IMR-90 (cell line): ENCODE measurements around the gene CST5. TPM values are rescaled to one million over a fixed set of nuclear protein-coding genes. Genes with fewer than 3 reads are reported as not detected.

ENCODE experiments used
- ATAC-seq: fragments of 200-7000 bp; cut with Tn5 transposase; 2 replicates; pipeline ENCODE4 v1.9.1; 2020; ENCODE audit warnings: low read depth, mild to moderate bottlenecking, moderate library complexity
- BruUV-seq: library from RNA; stranded (reverse); fragments of 400-500 nt; replicated peaks from 2 replicates; lab custom pipeline; 2021; lab: Mats Ljungman, UMichigan
- CTCF ChIA-PET: fragments of 300-600 bp; formaldehyde crosslinking; extraction: SDS; loops from one replicate; lab custom pipeline; 2021; ENCODE audit warnings: antibody characterized with exemption; lab: Yijun Ruan, JAX
- POLR2A ChIA-PET: fragments of 300-600 bp; sonication (Branson Sonifier 250); formaldehyde crosslinking; loops from one replicate; lab custom pipeline; 2022; ENCODE audit warnings: antibody characterized with exemption; ENCODE audit not compliant: unreplicated experiment; lab: Charles Lee
- DNase-seq: peaks from one replicate; pipeline ENCODE4 v3.0.0; 2013
- H2AFZ ChIP-seq: replicated peaks from 2 replicates; pipeline ENCODE3; 2013; ENCODE audit warnings: low read length, mild to moderate bottlenecking; ENCODE audit not compliant: poor library complexity
- H2AK5ac ChIP-seq: 2 replicates; pipeline ENCODE4 v1.6.1; 2013; ENCODE audit warnings: low read depth, low read length, inconsistent platforms
- H2AK9ac ChIP-seq: replicated peaks from 2 replicates; pipeline ENCODE3; 2013; ENCODE audit warnings: mild to moderate bottlenecking, low read depth, low read length, moderate library complexity; ENCODE audit not compliant: poor library complexity
- H2BK120ac ChIP-seq: 2 replicates; pipeline ENCODE4 v1.6.1; 2013; ENCODE audit warnings: low read depth, low read length, inconsistent platforms
- H2BK15ac ChIP-seq: 3 replicates; pipeline ENCODE4 v1.6.1; 2013; ENCODE audit warnings: low read depth, low read length, inconsistent platforms
- H2BK20ac ChIP-seq: 2 replicates; pipeline ENCODE4 v1.6.1; 2013; ENCODE audit warnings: low read depth, mild to moderate bottlenecking, inconsistent platforms, low read length, moderate library complexity
- H2BK5ac ChIP-seq: 2 replicates; pipeline ENCODE4 v1.6.1; 2013; ENCODE audit warnings: mild to moderate bottlenecking, low read depth, low read length, inconsistent platforms; ENCODE audit not compliant: poor library complexity, severe bottlenecking
- H3K14ac ChIP-seq: replicated peaks from 2 replicates; pipeline ENCODE4 v1.6.1; 2013; ENCODE audit warnings: low read depth, low read length, inconsistent platforms
- H3K18ac ChIP-seq: 2 replicates; pipeline ENCODE4 v1.6.1; 2013; ENCODE audit warnings: low read depth, low read length, control low read depth
- H3K23ac ChIP-seq: 2 replicates; pipeline ENCODE4 v1.6.1; 2013; ENCODE audit warnings: low read depth, low read length, inconsistent platforms
- H3K27ac ChIP-seq: 2 replicates; pipeline ENCODE4 v1.5.1; 2013; ENCODE audit warnings: mild to moderate bottlenecking, control low read depth, low read length; ENCODE audit not compliant: insufficient read depth
- H3K27me3 ChIP-seq: 2 replicates; pipeline ENCODE4 v1.6.1; 2013; ENCODE audit warnings: low read length; ENCODE audit not compliant: control insufficient read depth, insufficient read depth
- H3K36me3 ChIP-seq: 2 replicates; pipeline ENCODE4 v1.6.1; 2013; ENCODE audit warnings: low read length, mixed read lengths; ENCODE audit not compliant: control insufficient read depth, insufficient read depth
- H3K4ac ChIP-seq: 2 replicates; pipeline ENCODE4 v1.6.1; 2013; ENCODE audit warnings: low read depth, low read length, inconsistent platforms
- H3K4me1 ChIP-seq: 2 replicates; pipeline ENCODE4 v1.6.1; 2013; ENCODE audit warnings: low read length, mixed read lengths; ENCODE audit not compliant: control insufficient read depth, insufficient read depth
- H3K4me2 ChIP-seq: 2 replicates; pipeline ENCODE4 v1.6.1; 2013; ENCODE audit warnings: low read depth, mild to moderate bottlenecking, control low read depth, low read length, moderate library complexity
- H3K4me3 ChIP-seq: 2 replicates; pipeline ENCODE4 v1.5.1; 2013; ENCODE audit warnings: low read depth, mild to moderate bottlenecking, control low read depth, low read length, moderate library complexity; ENCODE audit not compliant: insufficient read depth
- H3K56ac ChIP-seq: 2 replicates; pipeline ENCODE4 v1.6.1; 2013; ENCODE audit warnings: low read length, inconsistent platforms; ENCODE audit not compliant: insufficient read depth; ENCODE audit errors: extremely low read depth
- H3K79me1 ChIP-seq, 2 experiments: 2 replicates each; pipeline ENCODE4 v1.6.1; 2013; ENCODE audit warnings: low read length in 2 of 2, inconsistent platforms in 1 of 2, low read depth in 1 of 2
- H3K9ac ChIP-seq: 2 replicates; pipeline ENCODE4 v1.6.1; 2013; ENCODE audit warnings: low read depth, low read length, control low read depth
- H3K9me1 ChIP-seq: 2 replicates; pipeline ENCODE4 v1.6.1; 2013; ENCODE audit warnings: low read length, inconsistent platforms; ENCODE audit not compliant: insufficient read depth
- H3K9me3 ChIP-seq: 2 replicates; pipeline ENCODE4 v1.6.1; 2013; ENCODE audit warnings: low read length; ENCODE audit not compliant: control insufficient read depth, insufficient read depth
- H4K20me1 ChIP-seq: 2 replicates; pipeline ENCODE4 v1.6.1; 2013; ENCODE audit warnings: low read length, inconsistent platforms; ENCODE audit not compliant: insufficient read depth
- H4K5ac ChIP-seq: 2 replicates; pipeline ENCODE4 v1.6.1; 2013; ENCODE audit warnings: mild to moderate bottlenecking, low read depth, low read length, control low read depth
- H4K8ac ChIP-seq, 2 experiments: 2 replicates each; pipeline ENCODE4 v1.6.1; 2013; ENCODE audit warnings: low read depth in 2 of 2, low read length in 2 of 2, control low read depth in 1 of 2, inconsistent platforms in 1 of 2
- H4K91ac ChIP-seq: 2 replicates; pipeline ENCODE4 v1.6.1; 2013; ENCODE audit warnings: low read depth, low read length, inconsistent platforms; ENCODE audit not compliant: insufficient read depth
- CEBPB ChIP-seq: IDR thresholded peaks from 2 replicates; pipeline ENCODE4 v1.6.1; 2012; ENCODE audit warnings: low read depth, low read length, improper control_type of control experiment
- CHD1 ChIP-seq: IDR thresholded peaks from 2 replicates; pipeline ENCODE4 v1.6.1; 2012; ENCODE audit warnings: low read depth, low read length, improper control_type of control experiment
- FOS ChIP-seq: fragments of 150-350 bp; IDR thresholded peaks from 2 replicates; pipeline ENCODE4 v1.6.1; 2016; ENCODE audit warnings: low read depth, low read length
- MAFK ChIP-seq: IDR thresholded peaks from 2 replicates; pipeline ENCODE4 v1.6.1; 2012; ENCODE audit warnings: low read depth, low read length, improper control_type of control experiment
- NFE2L2 ChIP-seq: fragments of 150-350 bp; IDR thresholded peaks from 2 replicates; pipeline ENCODE4 v1.6.1; 2016; ENCODE audit warnings: low read depth, mild to moderate bottlenecking, low read length
- POLR2A ChIP-seq: IDR thresholded peaks from 2 replicates; pipeline ENCODE4 v1.6.1; 2012; ENCODE audit warnings: mild to moderate bottlenecking, low read depth, low read length
- RCOR1 ChIP-seq: IDR thresholded peaks from 2 replicates; pipeline ENCODE4 v1.6.1; 2012; ENCODE audit warnings: mild to moderate bottlenecking, low read length, improper control_type of control experiment; ENCODE audit not compliant: insufficient replicate concordance
- SMC3 ChIP-seq: fragments of 150-350 bp; IDR thresholded peaks from 2 replicates; pipeline ENCODE4 v1.6.1; 2016; ENCODE audit warnings: low read depth, mild to moderate bottlenecking, antibody characterized with exemption, low read length, moderate library complexity
- USF2 ChIP-seq: fragments of 150-350 bp; IDR thresholded peaks from 2 replicates; pipeline ENCODE4 v1.6.1; 2017; ENCODE audit warnings: mild to moderate bottlenecking, antibody characterized with exemption, low read length, low read depth
- WGBS, 2 experiments: methylation state at CpG; one replicate each; pipeline versions ENCODE4 v1.1.5 to v1.1.7; 2013; ENCODE audit warnings: missing lambda C conversion rate in 2 of 2; ENCODE audit not compliant: insufficient read length in 1 of 2; ENCODE audit errors: extremely low coverage in 2 of 2; 5-methylcytosine and 5-hydroxymethylcytosine counted together
- dilution Hi-C: fragments of 300-500 bp; cut with HindIII; formaldehyde crosslinking; loops from one replicate; pipeline ENCODE4 v1.14.3; 2018; ENCODE audit warnings: low sequenced_read_pairs; ENCODE audit not compliant: unreplicated experiment
- in situ Hi-C: fragments of 300-500 bp; cut with MboI; formaldehyde crosslinking; loops from 3 replicates; pipeline ENCODE4 v1.14.3; 2019; ENCODE audit warnings: low sequenced_read_pairs, inconsistent platforms, mixed read lengths
- intact Hi-C: fragments of 100-400 bp; cut with micrococcal nuclease; formaldehyde crosslinking; loops from 2 replicates; pipeline ENCODE4 v1.10.0; 2022
- polyA plus RNA-seq, 3 experiments: library from polyadenylated mRNA; depleted of rRNA; stranded (reverse); fragments of >200 nt; gene quantifications; 2 replicates each; pipeline ENCODE4 v1.2.3, GENCODE V29; 2012; ENCODE audit warnings: low replicate concordance in 1 of 3
- total RNA-seq: library from RNA; depleted of rRNA; stranded (reverse); fragments of >200 nt; gene quantifications from 2 replicates; pipeline ENCODE4 v1.2.3, GENCODE V29; 2012
- TF ChIP-seq, protein P1 (sequence below): conservative IDR thresholded peaks from 2 replicates; pipeline ENCODE4 v1.5.1; 2012; ENCODE audit warnings: mild to moderate bottlenecking, low read depth, low read length, improper control_type of control experiment
- TF ChIP-seq, protein P2 (sequence below): fragments of 150-350 bp; IDR thresholded peaks from 2 replicates; pipeline ENCODE4 v1.6.1; 2016; ENCODE audit warnings: low read depth, mild to moderate bottlenecking, low read length, moderate library complexity, borderline replicate concordance

CST5 gene
- total and polyA plus RNA-seq, 2 of the 4 experiments (the other 2 are of a cell fraction) = not detected

GRCh38 chr20:23875606-23876237 lies 3.8 kb downstream of the CST5 start:
- no CpG with 5 or more reads among the region's 6 CpGs for WGBS, 2 experiments
- no peak overlapping the region for H2AK9ac ChIP-seq
- no peaks in the 10 kb centered on the region for H3K9me3 ChIP-seq
- TF ChIP-seq FOS (no peak), MAFK (no peak), POLR2A (no peak), SMC3 (no peak), RCOR1 (no peak), NFE2L2 (no peak), CEBPB (no peak), CHD1 (no peak), USF2 (no peak)
- TF ChIP-seq, protein P1, sequence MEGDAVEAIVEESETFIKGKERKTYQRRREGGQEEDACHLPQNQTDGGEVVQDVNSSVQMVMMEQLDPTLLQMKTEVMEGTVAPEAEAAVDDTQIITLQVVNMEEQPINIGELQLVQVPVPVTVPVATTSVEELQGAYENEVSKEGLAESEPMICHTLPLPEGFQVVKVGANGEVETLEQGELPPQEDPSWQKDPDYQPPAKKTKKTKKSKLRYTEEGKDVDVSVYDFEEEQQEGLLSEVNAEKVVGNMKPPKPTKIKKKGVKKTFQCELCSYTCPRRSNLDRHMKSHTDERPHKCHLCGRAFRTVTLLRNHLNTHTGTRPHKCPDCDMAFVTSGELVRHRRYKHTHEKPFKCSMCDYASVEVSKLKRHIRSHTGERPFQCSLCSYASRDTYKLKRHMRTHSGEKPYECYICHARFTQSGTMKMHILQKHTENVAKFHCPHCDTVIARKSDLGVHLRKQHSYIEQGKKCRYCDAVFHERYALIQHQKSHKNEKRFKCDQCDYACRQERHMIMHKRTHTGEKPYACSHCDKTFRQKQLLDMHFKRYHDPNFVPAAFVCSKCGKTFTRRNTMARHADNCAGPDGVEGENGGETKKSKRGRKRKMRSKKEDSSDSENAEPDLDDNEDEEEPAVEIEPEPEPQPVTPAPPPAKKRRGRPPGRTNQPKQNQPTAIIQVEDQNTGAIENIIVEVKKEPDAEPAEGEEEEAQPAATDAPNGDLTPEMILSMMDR = no peak
- TF ChIP-seq, protein P2, sequence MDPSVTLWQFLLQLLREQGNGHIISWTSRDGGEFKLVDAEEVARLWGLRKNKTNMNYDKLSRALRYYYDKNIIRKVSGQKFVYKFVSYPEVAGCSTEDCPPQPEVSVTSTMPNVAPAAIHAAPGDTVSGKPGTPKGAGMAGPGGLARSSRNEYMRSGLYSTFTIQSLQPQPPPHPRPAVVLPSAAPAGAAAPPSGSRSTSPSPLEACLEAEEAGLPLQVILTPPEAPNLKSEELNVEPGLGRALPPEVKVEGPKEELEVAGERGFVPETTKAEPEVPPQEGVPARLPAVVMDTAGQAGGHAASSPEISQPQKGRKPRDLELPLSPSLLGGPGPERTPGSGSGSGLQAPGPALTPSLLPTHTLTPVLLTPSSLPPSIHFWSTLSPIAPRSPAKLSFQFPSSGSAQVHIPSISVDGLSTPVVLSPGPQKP = no peak
- no peak overlapping the region for H4K5ac ChIP-seq
- no peak overlapping the region for H3K4me3 ChIP-seq
- intact Hi-C loops (no loop called here), in situ Hi-C loops (no loop called here), dilution Hi-C loops (no loop called here)
- no peak overlapping the region for H3K14ac ChIP-seq
- no peak overlapping the region for H2BK5ac ChIP-seq
- H3K23ac ChIP-seq = no peak overlapping the region
- ChIA-PET CTCF (no interaction called here), POLR2A (no interaction called here)
- H4K8ac ChIP-seq = no peak overlapping the region
- no peaks in the 10 kb centered on the region for H3K27me3 ChIP-seq
- H3K36me3 ChIP-seq = no peaks in the 10 kb centered on the region
- H3K79me1 ChIP-seq = no peaks in the 10 kb centered on the region
- BruUV-seq = no TSS peak
- no peaks in the 10 kb centered on the region for H4K20me1 ChIP-seq
- H2BK20ac ChIP-seq = no peak overlapping the region
- H3K4me2 ChIP-seq = no peak overlapping the region
- no peaks in the 10 kb centered on the region for H3K4me1 ChIP-seq
- no peak overlapping the region for H3K27ac ChIP-seq
- no peak overlapping the region for H2AK5ac ChIP-seq
- no peak overlapping the region for H2BK15ac ChIP-seq
- no peak overlapping the region for H3K4ac ChIP-seq
- no peak overlapping the region for H4K91ac ChIP-seq
- H3K9ac ChIP-seq = no peak overlapping the region
- no peak overlapping the region for H3K18ac ChIP-seq
- H3K56ac ChIP-seq = no peak overlapping the region
- no peak overlapping the region for H2BK120ac ChIP-seq
- no peak overlapping the region for H2AFZ ChIP-seq
- no peak for ATAC-seq
- DNase-seq = no peak
- no peaks in the 10 kb centered on the region for H3K9me1 ChIP-seq
